ENCODE data around the gene OPN1MW2.
"Not testable (repeated sequence)": the region's sequence is repeated elsewhere in the genome, so short reads cannot be mapped to it uniquely, and the experiment has no call there.

The OPN1MW2 gene

DNA sequence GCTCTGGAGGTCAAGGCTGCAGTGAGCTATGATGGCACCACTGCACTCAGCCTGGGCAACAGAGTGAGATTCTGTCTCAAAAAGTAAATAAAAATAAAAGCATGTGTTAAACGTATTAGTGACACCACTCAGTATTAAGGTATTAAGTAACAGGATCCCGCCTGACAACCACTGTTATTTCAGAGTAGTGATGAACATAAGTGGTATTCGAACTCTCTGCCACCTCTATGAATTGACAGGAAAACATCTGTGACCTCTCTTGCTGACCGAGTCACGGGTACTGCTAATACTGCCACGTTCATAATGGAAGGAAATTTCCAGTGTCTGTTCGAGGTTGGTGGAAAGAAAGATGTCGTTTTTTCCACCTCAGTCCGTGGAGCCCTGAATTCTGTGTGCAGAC lies 7.2 kb downstream of the OPN1MW2 start:
- H3K9me3 ChIP-seq (ENCODE audit: low read length); H3K27me3 ChIP-seq (ENCODE audit: control insufficient read depth in 1 of 2, insufficient read depth in 2 of 2, low read length in 2 of 2); H3K9ac ChIP-seq (ENCODE audit: low read length); H3K27ac ChIP-seq (ENCODE audit: low read depth, low read length); H3K4me3 ChIP-seq (ENCODE audit: low read depth in 1 of 2, low read length in 2 of 2); H3K36me3 ChIP-seq (ENCODE audit: insufficient read depth, low read length); H3K4me1 ChIP-seq (ENCODE audit: insufficient read depth, low read length): not testable (repeated sequence)

GRCh38 chrX:154231443-154231842 lies 11.9 kb downstream of the OPN1MW2 start:
- not testable (repeated sequence) for H3K9ac ChIP-seq (ENCODE audit: low read length); H3K27me3 ChIP-seq (ENCODE audit: control insufficient read depth in 1 of 2, insufficient read depth in 2 of 2, low read length in 2 of 2); H3K36me3 ChIP-seq (ENCODE audit: insufficient read depth, low read length); H3K4me3 ChIP-seq (ENCODE audit: low read depth in 1 of 2, low read length in 2 of 2); H3K27ac ChIP-seq (ENCODE audit: low read depth, low read length); H3K4me1 ChIP-seq (ENCODE audit: insufficient read depth, low read length); H3K9me3 ChIP-seq (ENCODE audit: low read length)

GRCh38 chrX:154233620-154234019 lies 14.1 kb downstream of the OPN1MW2 start:
- H3K36me3 ChIP-seq (ENCODE audit: insufficient read depth, low read length); H3K27ac ChIP-seq (ENCODE audit: low read depth, low read length); H3K4me1 ChIP-seq (ENCODE audit: insufficient read depth, low read length); H3K4me3 ChIP-seq (ENCODE audit: low read depth in 1 of 2, low read length in 2 of 2); H3K27me3 ChIP-seq (ENCODE audit: control insufficient read depth in 1 of 2, insufficient read depth in 2 of 2, low read length in 2 of 2); H3K9me3 ChIP-seq (ENCODE audit: low read length); H3K9ac ChIP-seq (ENCODE audit: low read length): not testable (repeated sequence)

DNA sequence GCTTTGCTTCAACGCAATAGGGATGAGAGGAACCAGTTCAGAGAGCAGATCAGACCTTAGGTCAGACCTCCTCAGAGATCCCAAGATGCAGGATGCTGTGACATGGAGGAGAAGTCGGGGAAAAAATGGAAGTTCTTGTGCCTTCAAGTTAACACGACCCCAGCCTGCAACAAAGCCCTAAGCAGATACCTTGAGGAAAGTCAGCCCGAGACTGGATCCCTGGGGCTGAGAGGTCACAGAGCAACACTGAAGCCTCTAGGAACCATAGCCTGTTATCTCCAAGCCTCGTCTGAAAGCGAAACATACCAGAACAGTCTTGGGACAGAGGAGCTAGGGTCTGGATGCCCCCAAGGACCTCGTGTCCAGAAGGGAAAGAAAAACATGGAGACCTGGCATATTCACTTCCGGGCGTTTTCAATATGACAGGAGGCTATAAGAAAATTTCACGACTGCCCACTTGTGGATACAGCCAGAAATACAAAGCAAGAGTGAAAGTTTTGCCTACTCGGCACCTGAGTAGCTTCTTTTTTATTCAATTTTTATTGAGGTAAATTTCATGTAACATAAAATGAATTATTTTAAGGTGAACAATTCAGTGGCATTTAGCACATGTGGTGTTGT lies 19.5 kb downstream of the OPN1MW2 start:
- H3K27me3 ChIP-seq (ENCODE audit: control insufficient read depth in 1 of 2, insufficient read depth in 2 of 2, low read length in 2 of 2); H3K36me3 ChIP-seq (ENCODE audit: insufficient read depth, low read length); H3K4me3 ChIP-seq (ENCODE audit: low read depth in 1 of 2, low read length in 2 of 2); H3K9ac ChIP-seq (ENCODE audit: low read length); H3K4me1 ChIP-seq (ENCODE audit: insufficient read depth, low read length); H3K9me3 ChIP-seq (ENCODE audit: low read length); H3K27ac ChIP-seq (ENCODE audit: low read depth, low read length): not testable (repeated sequence)

DNA sequence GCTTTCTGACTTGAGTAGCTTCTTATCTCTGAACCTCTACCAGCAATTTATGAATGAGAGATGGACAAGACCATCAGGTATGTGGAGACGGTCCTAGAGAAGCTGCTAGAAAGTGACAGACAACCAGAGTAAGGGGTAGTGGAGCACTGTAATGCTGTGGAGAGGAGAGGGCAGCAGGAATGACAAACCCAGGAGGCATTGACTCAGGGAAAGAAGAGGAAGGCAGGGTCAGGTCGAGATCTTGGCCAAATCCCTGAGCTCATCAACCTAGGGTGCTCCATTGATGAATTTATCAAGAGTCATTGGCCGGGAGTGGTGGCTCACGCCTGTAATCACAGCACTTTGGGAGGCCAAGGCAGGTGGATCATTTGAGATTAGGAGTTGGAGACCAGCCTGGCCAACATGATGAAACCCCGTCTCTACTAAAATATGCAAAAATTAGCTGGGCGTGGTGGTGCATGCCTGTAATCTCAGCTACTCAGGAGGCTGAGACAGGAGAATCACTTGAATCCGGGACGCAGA lies 20.5 kb downstream of the OPN1MW2 start:
- H3K9me3 ChIP-seq (ENCODE audit: low read length); H3K4me1 ChIP-seq (ENCODE audit: insufficient read depth, low read length); H3K4me3 ChIP-seq (ENCODE audit: low read depth in 1 of 2, low read length in 2 of 2); H3K36me3 ChIP-seq (ENCODE audit: insufficient read depth, low read length); H3K9ac ChIP-seq (ENCODE audit: low read length); H3K27ac ChIP-seq (ENCODE audit: low read depth, low read length); H3K27me3 ChIP-seq (ENCODE audit: control insufficient read depth in 1 of 2, insufficient read depth in 2 of 2, low read length in 2 of 2): not testable (repeated sequence)

GRCh38 chrX:154247377-154248045 lies 28.0 kb downstream of the OPN1MW2 start:
- H3K27ac ChIP-seq (ENCODE audit: low read depth, low read length); H3K9ac ChIP-seq (ENCODE audit: low read length); H3K4me1 ChIP-seq (ENCODE audit: insufficient read depth, low read length); H3K27me3 ChIP-seq (ENCODE audit: control insufficient read depth in 1 of 2, insufficient read depth in 2 of 2, low read length in 2 of 2); H3K9me3 ChIP-seq (ENCODE audit: low read length); H3K36me3 ChIP-seq (ENCODE audit: insufficient read depth, low read length); H3K4me3 ChIP-seq (ENCODE audit: low read depth in 1 of 2, low read length in 2 of 2): not testable (repeated sequence)

GRCh38 chrX:154248076-154248475 lies 28.5 kb downstream of the OPN1MW2 start:
- not testable (repeated sequence) for H3K4me3 ChIP-seq (ENCODE audit: low read depth in 1 of 2, low read length in 2 of 2); H3K27me3 ChIP-seq (ENCODE audit: control insufficient read depth in 1 of 2, insufficient read depth in 2 of 2, low read length in 2 of 2); H3K27ac ChIP-seq (ENCODE audit: low read depth, low read length); H3K9ac ChIP-seq (ENCODE audit: low read length); H3K36me3 ChIP-seq (ENCODE audit: insufficient read depth, low read length); H3K9me3 ChIP-seq (ENCODE audit: low read length); H3K4me1 ChIP-seq (ENCODE audit: insufficient read depth, low read length)

GRCh38 chrX:154257282-154257681 lies 37.7 kb downstream of the OPN1MW2 start, which contains the start of gene OPN1MW3:
OPN1MW3 (plus strand) TSS chrX:154257582; CDS start chrX:154257620, 38 bp downstream.
- not testable (repeated sequence) for H3K9me3 ChIP-seq (ENCODE audit: low read length); H3K36me3 ChIP-seq (ENCODE audit: insufficient read depth, low read length); H3K27ac ChIP-seq (ENCODE audit: low read depth, low read length); H3K9ac ChIP-seq (ENCODE audit: low read length); H3K4me1 ChIP-seq (ENCODE audit: insufficient read depth, low read length); H3K27me3 ChIP-seq (ENCODE audit: control insufficient read depth in 1 of 2, insufficient read depth in 2 of 2, low read length in 2 of 2); H3K4me3 ChIP-seq (ENCODE audit: low read depth in 1 of 2, low read length in 2 of 2)

DNA sequence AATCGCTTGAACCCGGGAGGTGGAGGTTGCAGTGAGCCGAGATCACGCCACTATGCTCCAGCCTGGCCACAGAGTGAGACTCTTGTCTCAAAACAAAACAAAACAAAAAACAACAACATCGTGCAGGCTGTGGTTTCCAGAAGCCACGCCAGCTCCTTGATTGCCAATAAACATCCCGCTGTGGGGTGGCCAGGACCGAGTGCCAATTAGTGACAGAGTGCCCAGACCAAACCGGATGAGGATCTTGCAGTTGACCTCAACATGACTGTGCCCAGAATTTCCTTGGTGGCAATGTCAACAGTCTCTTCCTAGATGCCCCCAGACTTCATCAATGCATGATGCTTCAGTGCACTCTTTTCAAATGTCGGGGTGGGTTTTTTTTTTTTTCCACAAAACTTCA lies 39.2 kb downstream of the OPN1MW2 start:
- not testable (repeated sequence) for H3K9ac ChIP-seq (ENCODE audit: low read length); H3K4me3 ChIP-seq (ENCODE audit: low read depth in 1 of 2, low read length in 2 of 2); H3K4me1 ChIP-seq (ENCODE audit: insufficient read depth, low read length); H3K36me3 ChIP-seq (ENCODE audit: insufficient read depth, low read length); H3K27ac ChIP-seq (ENCODE audit: low read depth, low read length); H3K9me3 ChIP-seq (ENCODE audit: low read length); H3K27me3 ChIP-seq (ENCODE audit: control insufficient read depth in 1 of 2, insufficient read depth in 2 of 2, low read length in 2 of 2)

- not testable (repeated sequence) for H3K9me3 ChIP-seq (ENCODE audit: low read length); H3K4me3 ChIP-seq (ENCODE audit: low read depth in 1 of 2, low read length in 2 of 2); H3K27ac ChIP-seq (ENCODE audit: low read depth, low read length); H3K36me3 ChIP-seq (ENCODE audit: insufficient read depth, low read length); H3K4me1 ChIP-seq (ENCODE audit: insufficient read depth, low read length); H3K27me3 ChIP-seq (ENCODE audit: control insufficient read depth in 1 of 2, insufficient read depth in 2 of 2, low read length in 2 of 2); H3K9ac ChIP-seq (ENCODE audit: low read length)
Observed at GRCh38 chrX:154263072-154263471, 43.5 kb downstream of the OPN1MW2 start.

GRCh38 chrX:154269245-154269644 lies 49.7 kb downstream of the OPN1MW2 start:
- not testable (repeated sequence) for H3K36me3 ChIP-seq (ENCODE audit: insufficient read depth, low read length); H3K9me3 ChIP-seq (ENCODE audit: low read length); H3K27me3 ChIP-seq (ENCODE audit: control insufficient read depth in 1 of 2, insufficient read depth in 2 of 2, low read length in 2 of 2); H3K4me1 ChIP-seq (ENCODE audit: insufficient read depth, low read length); H3K9ac ChIP-seq (ENCODE audit: low read length); H3K4me3 ChIP-seq (ENCODE audit: low read depth in 1 of 2, low read length in 2 of 2); H3K27ac ChIP-seq (ENCODE audit: low read depth, low read length)

All from muscle layer of colon (tissue), 2 donors.